RWPE1 (cell line): ENCODE data around the gene NUCKS1.
A peak's percentile ranks its signal among the peaks of the same experiment; 100 is the strongest.

ENCODE experiments used
- CTCF ChIA-PET: fragments of 350-600 bp; sonication (Branson Sonifier 250); formaldehyde crosslinking; extraction: SDS; loops from one replicate; lab custom pipeline; 2021; lab: Yijun Ruan, JAX
- POLR2A ChIA-PET: fragments of 400-600 bp; formaldehyde crosslinking; extraction: SDS; loops from one replicate; lab custom pipeline; 2020; ENCODE audit warnings: antibody characterized with exemption; ENCODE audit not compliant: low non-redundant PET; lab: Yijun Ruan, JAX
- DNase-seq: peaks from one replicate; pipeline ENCODE4 v3.0.0; 2012; ENCODE audit warnings: low spot score
- H3K27ac ChIP-seq: fragments of 450-650 bp; 2 replicates; pipeline ENCODE4 v1.5.1; 2017
- TF ChIP-seq, protein P1 (sequence below): fragments of 450-650 bp; conservative IDR thresholded peaks from 2 replicates; pipeline ENCODE4 v1.5.1; 2017; ENCODE audit warnings: low read depth, mild to moderate bottlenecking

Gene NUCKS1

GRCh38 chr1:205715628-205716027, 34.4 kb downstream of the NUCKS1 start:
- ChIA-PET POLR2A (no interaction called here), CTCF (interaction anchor here (1.2 to 2.4 kb wide), 4 partner anchors 57 to 261 kb away, joined by 4 to 30 read pairs (median 6); no protein-coding TSS in a partner anchor)
- H3K27ac ChIP-seq: no peak overlapping the region
- DNase-seq: no peak
- TF ChIP-seq, protein P1, sequence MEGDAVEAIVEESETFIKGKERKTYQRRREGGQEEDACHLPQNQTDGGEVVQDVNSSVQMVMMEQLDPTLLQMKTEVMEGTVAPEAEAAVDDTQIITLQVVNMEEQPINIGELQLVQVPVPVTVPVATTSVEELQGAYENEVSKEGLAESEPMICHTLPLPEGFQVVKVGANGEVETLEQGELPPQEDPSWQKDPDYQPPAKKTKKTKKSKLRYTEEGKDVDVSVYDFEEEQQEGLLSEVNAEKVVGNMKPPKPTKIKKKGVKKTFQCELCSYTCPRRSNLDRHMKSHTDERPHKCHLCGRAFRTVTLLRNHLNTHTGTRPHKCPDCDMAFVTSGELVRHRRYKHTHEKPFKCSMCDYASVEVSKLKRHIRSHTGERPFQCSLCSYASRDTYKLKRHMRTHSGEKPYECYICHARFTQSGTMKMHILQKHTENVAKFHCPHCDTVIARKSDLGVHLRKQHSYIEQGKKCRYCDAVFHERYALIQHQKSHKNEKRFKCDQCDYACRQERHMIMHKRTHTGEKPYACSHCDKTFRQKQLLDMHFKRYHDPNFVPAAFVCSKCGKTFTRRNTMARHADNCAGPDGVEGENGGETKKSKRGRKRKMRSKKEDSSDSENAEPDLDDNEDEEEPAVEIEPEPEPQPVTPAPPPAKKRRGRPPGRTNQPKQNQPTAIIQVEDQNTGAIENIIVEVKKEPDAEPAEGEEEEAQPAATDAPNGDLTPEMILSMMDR: no peak

DNA sequence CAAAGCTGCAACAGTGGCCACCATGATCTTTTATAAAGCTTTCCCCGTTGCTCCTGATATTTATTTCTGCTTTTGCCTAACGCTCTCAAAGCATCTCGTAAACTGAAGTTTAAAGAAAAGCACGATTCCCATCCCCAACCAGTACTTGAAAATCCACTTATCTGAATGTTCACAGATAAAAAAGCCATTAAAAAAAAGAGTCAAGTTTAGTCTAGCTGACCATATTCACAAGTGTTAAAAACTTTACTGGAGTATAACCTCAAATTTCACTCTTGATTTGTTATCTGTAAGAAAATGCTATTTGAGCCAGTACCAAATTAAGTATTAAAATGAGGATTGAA, 35.1 kb downstream of the NUCKS1 start:
- POLR2A ChIA-PET: no interaction called here

GRCh38 chr1:205714190-205714905, 35.6 kb downstream of the NUCKS1 start:
- peak; percentile 30 for DNase-seq

More for the DNA sequence above, 35.1 kb downstream of the NUCKS1 start:
- no peak for DNase-seq
- TF ChIP-seq, protein P1: no peak
- CTCF ChIA-PET: interaction anchor here (0.7 to 2.4 kb wide), 8 partner anchors 21 to 380 kb away, joined by 3 to 30 read pairs (median 5); no protein-coding TSS in a partner anchor
- H3K27ac ChIP-seq: no peak overlapping the region

GRCh38 chr1:205711105-205712048, 38.6 kb downstream of the NUCKS1 start:
- H3K27ac ChIP-seq: no peak overlapping the region
- POLR2A ChIA-PET: no interaction called here
- DNase-seq: peak; percentile 74
- CTCF ChIA-PET: interaction anchor here (0.6 to 8.4 kb wide), 34 partner anchors 10 to 401 kb away, joined by 3 to 174 read pairs (median 4); partner anchors contain the start of gene SLC45A3
- TF ChIP-seq, protein P1: peak; percentile 79

More at GRCh38 chr1:205714190-205714905, 35.6 kb downstream of the NUCKS1 start:
- ChIA-PET POLR2A (no interaction called here), CTCF (interaction anchor here (0.6 to 2.4 kb wide), 10 partner anchors 11 to 379 kb away, joined by 3 to 30 read pairs (median 4); no protein-coding TSS in a partner anchor)
- TF ChIP-seq, protein P1: no peak
- H3K27ac ChIP-seq: no peak overlapping the region

- POLR2A ChIA-PET: interaction anchor here (0.9 kb wide), 1 partner anchor 38 kb away, joined by 3 read pairs; no protein-coding TSS in a partner anchor
- TF ChIP-seq, protein P1: no peak
- no peak for DNase-seq
- CTCF ChIA-PET: interaction anchor here (0.6 to 8.4 kb wide), 20 partner anchors 7 to 290 kb away, joined by 3 to 174 read pairs (median 4); partner anchors contain the start of gene SLC45A3
- H3K27ac ChIP-seq: no peak overlapping the region
These were observed 39.5 kb downstream of the NUCKS1 start for GRCh38 chr1:205710201-205711062.
